Stimulated activated CD4-positive, alpha-beta T cell treated with anti-CD3 and anti-CD28 coated beads, Interleukin-4, amount 100 ng/mL, for 48 hours (primary cell): ENCODE measurements around the gene SDHC.
"Not testable (repeated sequence)": the region's sequence is repeated elsewhere in the genome, so short reads cannot be mapped to it uniquely, and the experiment has no call there.

ENCODE experiments used
- DNase-seq, 2 donors: peaks; one replicate each; pipeline ENCODE4 v3.0.0-alpha.2; 2020; ENCODE audit warnings: low read depth in 2 of 2

The SDHC gene

DNA sequence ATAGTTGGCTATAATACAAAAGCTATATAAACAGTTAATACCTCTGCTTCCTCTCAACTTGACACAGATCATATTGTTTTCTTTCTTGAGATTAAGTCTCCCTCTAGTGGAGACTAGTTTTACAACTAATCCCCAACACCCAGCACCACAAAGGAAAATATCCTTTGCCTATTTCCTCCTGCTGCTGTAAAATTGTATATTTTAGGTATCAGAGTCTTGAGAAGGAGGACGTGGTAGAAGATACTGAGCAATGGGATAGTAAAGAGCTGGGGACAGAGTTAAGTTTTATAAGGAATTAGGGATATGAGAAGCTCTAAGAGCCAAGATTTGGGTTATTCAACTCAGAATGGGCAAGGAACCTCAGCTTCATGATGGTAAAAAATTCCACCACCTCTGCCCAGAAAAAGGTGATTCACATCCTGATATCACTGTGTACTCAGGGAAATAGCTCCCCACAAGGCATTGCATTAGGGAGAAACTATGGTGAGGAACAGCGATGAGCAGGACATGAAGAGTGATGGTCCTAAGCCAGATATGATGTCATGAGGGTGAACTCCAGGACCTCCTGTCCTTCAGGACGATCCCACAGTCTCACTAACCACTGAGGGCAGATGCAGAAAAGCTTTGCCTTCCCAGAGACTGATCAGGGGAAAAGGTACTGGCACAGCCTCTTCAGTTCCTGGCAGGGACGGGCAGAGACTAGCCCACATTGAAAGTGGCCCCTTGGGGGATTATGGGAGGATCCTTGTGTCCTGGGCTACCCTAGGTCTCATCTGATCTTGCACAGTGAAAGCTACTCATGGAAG is 68.2 kb downstream of the SDHC start:
- no peak for DNase-seq

DNA sequence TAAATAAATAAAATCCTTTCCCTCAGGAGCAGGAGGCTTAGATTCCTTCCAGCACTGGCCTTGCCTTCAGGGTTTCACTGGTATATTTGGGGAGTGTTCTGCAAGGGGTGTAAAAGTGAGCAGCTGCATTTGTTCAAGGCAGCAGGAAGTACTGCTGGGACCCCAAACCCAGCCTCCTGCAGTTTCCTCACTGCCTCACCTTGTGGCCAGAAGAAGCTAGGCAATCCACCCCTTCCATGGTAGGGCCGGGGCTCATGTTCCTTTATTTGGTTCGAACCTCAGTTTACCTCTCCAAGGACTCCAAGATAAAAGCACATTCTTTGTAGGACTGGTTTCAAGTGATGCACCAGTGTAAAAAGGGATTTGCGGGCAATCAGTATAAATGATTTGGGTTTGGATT is 74.5 kb downstream of the SDHC start:
- DNase-seq = no peak

DNA sequence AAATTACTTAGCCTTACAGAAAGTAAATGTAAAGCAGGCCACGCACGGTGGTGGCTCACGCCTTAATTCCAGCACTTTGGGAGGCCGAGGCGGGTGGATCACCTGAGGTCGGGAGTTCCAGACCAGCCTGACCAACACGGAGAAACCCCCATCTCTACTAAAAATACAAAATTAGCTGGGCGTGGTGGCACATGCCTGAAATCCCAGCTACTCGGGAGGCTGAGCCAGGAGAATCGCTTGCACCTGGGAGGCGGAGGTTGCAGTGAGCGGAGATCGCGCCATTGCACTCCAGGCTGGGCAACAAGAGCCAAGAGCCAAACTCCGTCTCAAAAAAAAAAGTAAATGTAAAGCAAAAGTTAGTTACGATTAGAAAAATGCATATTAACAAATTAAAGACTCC is 75.0 kb downstream of the SDHC start:
- not testable (repeated sequence) for DNase-seq

DNA sequence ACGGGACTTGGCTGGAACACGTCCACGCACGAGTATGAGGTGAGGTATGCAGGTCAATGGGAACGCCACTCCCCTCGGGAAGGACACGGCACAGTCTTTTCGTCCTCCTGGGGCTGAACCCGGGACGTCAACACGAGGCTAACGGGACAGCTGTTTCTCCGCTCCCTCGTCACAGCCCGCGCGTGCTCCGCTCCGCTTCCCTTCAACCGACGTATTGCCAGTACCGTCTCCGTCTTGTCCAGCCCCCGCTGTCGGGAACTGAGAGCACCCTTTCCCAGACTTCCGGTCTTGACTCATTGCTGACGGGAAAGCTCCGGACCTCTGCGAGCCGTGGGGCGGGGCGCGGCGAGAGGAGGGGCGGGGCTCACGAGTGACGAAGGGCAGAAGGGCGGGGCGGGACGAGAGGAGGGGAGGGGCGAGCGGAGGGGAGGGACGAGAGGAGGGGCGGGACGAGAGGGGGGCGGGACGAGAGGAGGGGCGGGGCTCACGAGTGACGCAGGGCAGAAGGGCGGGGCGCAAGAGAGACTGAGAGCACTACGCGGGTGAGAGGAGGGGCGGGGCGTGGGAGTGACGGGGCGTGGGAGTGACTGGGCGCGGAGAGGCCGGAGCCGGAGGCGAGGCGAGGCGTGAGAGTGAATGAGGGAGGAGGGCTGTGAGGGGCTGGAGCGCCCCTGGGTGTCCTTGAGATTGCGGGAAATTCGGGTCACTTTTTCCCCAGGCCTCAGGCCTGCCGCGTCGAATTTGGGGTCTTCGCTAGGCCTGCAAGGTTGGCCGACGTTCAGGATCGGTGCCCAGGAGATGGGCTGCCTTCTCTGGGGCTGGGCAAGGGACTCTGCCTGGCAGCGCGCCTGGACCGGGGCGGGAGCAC is 75.7 kb downstream of the SDHC start:
- DNase-seq = peak; percentile 88 to 95

DNA sequence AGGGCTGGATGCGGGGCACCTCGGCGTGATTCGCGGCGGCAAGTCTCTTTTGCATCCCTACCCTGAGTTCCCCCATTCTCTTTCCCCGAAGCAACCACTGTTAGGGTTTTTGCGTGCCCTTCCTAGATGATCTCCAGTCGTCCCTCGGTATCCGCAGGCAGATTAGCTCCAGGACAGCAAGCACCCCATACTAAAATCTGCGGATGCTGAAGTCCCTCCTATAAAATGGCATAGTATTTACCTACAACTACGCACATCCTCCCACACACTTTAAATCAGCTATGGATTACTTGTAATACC is 76.3 kb downstream of the SDHC start:
- DNase-seq = no peak

DNA sequence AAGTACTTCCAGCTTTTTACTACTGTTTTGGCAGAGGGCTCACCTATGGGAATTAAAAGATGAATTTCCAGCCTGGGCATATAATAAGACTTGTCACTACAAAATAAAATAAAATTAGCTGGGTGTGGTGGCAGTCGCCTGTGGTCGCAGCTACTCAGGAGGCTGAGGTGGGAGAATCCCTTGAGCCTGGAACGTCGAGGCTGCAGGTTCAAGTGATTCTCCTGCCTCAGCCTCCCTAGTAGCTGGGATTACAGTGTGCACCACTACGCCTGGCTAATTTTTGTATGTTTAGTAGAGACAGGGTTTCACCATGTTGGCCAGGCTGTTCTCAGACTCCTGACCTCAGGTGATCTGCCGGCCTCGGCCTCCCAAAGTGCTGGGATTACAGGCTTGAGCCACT is 77.0 kb downstream of the SDHC start:
- not testable (repeated sequence) for DNase-seq

DNA sequence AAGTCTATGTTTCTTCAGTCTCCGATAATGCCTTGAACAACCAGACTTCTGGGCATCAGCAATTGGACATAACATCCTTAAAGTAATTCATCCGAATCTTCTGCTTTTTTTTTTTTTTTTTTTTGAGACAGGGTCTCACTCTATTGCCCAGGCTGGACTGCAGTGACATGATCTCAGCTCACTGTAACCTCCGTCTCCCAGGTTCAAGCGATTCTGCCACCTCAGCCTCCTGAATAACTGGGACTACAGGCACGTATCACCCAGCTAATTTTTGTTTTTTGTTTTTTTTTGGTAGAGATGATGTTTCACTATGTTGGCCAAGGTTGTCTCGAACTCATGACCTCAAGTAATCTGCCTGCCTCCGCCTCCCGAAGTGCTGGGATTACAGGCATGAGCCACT is 77.4 kb downstream of the SDHC start:
- DNase-seq = no peak

DNA sequence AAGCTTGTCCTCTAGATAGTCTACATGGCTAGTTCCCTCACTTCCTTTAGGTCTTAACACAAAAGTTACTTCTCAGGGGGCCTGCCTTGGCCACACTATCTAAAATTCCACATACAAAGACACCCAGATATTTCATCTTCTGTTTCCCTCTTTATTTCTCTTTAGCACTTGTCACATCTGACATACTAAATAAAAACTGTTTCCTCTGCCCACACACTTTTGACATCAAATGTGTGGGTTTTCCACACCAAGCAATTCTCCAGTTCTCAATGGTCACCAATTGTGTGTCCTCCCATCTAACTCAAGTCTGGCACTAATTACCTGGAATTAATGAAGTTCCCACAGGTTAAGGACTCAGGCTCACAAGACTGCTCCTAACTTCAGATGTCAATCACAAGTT is 79.0 kb downstream of the SDHC start:
- no peak for DNase-seq

DNA sequence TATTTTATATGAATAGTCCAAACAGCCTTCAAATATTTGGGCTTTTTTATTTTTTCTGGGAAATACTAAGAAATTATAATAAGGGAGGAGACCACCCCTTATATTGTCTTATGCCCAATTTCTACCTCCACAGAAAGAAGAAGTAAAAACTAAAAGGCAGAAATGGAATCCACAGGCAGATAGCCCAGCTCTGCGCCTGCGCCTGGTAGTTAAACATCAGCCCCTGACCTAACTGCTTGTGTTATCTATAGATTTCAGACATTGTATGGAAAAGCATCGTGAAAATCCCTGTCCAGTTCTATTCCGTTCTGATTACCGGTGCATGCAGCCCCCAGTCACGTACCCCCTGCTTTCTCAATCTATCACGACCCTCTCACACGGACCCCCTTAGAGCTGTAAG is 82.9 kb downstream of the SDHC start:
- not testable (repeated sequence) for DNase-seq

DNA sequence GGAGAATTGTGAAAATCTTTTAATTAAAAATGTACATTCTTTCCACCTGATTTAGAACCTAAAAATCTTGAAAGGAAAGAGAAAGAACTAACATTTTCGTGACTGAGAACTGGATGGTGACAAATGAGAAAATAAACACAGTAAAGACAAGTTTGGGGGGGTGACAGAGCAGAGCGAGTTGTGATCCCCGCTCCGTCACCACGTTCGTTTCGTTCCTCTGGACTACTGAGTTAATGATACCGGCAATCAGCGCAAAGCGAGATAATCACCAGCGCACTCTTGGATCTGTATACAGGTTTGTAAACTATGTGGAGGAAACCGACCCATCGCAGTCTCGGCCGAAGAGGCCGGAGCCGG is 84.7 kb downstream of the SDHC start:
- no peak for DNase-seq

DNA sequence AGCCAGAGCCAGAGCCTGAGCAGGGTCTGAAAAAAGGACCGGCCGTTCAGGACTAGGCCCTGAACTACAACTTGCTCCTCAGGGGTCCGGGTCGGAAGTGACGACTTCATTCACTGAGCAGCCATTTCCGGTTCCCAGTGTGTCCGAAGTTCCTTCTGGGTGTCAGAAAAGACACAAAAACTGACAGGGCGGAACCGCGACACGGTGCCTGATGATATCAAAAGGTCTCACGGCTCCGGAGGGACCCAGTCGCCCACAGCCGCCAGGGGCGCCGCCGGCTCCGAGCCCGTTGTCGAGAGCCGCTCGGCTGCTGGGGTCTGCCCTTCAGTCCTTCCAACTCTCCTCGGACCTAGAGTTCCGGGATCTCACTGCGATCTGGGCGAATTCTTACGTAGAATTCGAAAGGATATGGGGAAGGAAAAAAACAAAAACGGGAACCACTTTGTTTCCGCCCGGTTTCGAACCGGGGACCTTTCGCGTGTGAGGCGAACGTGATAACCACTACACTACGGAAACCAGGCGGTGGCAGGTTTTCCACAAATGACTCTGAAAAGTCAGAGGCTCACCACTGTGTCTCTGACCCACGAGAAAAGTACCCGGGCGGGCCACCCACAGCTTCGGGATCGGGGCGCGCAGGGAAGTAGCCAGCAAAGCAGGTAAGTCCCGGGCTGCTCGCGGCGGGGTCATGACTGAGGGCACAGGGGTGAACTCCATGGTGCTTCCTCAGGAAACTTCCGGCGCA is 85.2 kb downstream of the SDHC start:
- peak; percentile 82 to 91 for DNase-seq

DNA sequence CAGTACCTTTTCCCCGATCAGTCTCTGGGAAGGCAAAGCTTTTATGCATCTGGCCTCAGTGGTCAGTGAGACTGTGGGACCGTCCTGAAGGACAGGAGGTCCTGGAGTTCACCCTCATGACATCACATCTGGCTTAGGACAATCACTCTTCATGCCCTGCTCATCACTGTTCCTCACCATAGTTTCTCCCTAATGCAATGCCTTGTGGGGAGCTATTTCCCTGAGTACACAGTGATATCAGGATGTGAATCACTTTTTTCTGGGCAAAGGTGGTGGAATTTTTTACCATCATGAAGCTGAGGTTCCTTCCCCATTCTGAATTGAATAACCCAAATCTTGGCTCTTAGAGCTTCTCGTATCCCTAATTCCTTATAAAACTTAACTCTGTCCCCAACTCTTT is 88.3 kb downstream of the SDHC start:
- DNase-seq = no peak

DNA sequence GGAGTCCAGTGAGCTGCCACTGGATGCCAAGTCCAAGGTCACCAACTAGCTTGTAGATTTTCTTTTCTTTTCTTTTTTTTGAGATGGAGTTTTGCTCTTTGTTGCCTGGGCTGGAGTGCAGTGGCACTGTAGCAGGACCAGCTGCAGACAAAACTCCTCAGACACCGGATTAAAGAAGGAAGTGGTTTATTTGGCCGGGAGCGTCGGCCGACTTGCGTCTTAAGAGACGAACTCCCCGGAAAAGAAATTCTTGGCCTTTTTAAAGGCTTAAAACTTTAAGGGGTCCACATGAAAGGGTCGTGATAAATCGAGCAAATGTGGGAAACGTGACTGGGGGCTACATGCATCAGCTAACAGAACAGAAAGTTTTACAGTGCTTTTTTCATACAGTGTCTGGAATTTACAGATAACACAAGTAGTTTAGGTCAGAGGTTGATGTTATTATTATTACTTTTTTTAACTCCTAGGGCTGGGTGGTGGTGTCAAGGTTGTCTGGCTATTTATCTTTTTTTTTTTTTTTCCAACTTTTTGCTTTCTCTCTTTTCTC is 89.9 kb downstream of the SDHC start:
- DNase-seq = no peak

DNA sequence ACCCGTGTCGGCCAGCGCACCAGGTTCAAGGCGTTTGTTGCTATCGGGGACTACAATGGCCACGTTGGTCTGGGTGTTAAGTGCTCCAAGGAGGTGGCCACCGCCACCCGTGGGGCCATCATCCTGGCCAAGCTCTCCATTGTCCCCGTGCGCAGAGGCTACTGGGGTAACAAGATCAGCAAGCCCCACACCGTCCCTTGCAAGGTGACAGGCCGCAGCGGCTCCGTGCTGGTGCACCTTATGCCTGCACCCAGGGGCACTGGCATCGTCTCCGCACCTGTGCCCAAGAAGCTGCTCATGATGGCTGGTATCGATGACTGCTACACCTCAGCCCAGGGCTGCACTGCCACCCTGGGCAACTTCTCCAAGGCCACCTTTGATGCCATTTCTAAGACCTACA is 92.4 kb downstream of the SDHC start:
- not testable (repeated sequence) for DNase-seq

DNA sequence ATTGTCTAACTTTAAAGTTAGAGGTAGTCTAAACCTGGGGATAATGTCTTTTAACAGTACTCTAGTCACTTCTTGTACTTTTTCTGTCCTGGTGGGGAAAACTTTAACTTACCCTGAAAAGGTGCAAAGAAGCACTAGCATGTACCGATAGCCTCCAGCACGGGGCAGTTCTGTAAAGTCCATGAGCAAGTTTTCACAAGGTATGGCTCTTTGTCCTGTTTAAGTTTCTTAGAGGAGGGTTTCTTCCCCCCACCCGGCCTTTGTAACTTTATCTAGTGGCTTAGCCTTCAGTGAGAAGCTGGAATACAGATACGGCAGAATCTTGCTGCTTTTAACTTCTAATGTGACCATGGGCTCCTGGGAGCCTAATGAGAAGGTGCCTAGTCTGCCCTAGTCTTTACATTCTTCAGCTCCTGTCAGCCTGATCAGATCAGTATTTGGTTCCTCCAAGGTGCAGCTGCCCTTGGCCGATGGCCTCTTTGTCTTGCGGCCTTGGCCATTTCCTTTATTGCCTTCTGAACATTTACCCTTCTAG is 93.3 kb downstream of the SDHC start:
- DNase-seq = no peak

DNA sequence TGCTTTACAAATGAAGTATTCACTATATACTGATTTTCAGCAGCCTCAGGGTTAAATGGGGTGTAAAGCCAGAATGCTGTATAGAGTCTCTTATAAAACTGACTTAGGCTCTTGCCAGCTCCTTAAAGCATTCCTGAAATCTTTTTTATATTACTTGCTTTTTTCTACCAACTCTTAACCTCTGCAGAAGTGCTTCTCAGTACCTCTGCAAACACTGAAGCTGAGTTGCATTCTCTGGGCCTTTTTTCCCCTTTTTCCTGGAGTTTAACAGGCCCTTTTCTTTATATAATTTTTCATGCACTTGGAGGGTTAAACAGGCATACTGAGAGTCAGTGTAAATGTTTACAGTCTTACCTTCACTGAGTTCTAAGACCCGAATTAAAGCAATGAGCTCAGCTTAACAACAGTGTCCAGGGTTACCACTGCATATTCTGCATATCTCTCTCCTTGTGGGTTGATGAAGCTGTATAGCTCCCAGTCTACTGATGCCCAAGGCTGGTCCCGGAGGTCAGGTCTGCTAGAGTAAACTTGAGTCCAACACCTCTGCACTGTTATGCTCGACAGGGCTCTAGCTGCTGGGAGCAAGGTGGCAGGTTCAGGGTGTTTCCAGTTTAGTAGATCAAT is 94.4 kb downstream of the SDHC start:
- DNase-seq = no peak

DNA sequence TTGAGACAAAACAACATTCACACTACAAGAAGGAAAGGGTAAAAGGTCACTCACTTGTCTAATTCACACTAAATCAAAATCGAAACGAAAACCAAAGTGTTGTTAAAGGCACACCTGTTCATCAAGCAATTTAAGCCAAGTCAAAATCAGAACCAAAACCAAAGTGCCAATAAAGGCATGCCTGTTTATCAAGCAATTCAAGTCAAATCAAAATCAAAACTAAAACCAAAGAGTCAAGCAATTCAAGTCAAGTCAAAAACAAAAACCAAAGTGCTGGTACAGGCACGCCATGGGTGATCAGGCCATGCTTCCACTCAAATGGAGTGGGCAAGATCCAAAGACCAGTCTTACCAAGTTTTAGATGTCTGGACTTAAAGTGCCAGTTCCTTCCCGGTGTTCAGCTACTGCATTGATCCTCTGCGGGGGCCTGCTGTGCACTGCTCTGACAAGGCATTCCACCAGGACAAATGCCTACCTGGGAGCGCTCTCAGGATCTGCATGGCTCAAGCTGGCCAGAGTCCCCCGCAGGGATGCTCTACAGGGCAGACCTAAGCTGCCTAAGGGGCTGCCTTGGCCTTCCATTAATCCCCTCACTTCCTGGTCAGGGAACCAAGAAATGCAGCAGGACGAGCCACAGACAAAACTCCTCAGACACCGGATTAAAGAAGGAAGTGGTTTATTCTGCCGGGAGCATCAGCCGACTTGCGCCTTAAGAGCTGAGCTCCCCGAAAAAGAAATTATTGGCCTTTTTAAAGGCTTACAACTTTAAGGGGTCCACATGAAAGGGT is 95.9 kb downstream of the SDHC start:
- DNase-seq = not testable (repeated sequence)

DNA sequence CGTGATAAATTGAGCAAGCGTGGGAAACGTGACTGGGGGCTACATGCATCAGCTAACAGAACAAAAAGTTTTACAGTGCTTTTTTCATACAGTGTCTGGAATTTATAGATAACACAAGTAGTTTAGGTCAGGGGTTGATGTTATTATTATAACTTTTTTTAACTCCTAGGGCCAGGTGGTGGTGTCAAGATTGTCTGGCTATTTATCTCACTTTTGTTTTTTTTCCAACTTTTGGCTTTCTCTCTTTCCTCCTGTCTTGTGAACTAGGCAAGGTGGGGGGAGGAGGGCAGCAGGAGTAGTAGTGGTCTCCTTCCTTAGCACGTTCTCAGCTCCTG is 96.4 kb downstream of the SDHC start:
- not testable (repeated sequence) for DNase-seq
